NCI-H82 (cell line): ENCODE data around the gene LDLRAP1.

ENCODE experiments used
- DNase-seq: peaks from one replicate; lab custom pipeline; 2025; lab: John Stamatoyannopoulos, UW

LDLRAP1 gene

DNA sequence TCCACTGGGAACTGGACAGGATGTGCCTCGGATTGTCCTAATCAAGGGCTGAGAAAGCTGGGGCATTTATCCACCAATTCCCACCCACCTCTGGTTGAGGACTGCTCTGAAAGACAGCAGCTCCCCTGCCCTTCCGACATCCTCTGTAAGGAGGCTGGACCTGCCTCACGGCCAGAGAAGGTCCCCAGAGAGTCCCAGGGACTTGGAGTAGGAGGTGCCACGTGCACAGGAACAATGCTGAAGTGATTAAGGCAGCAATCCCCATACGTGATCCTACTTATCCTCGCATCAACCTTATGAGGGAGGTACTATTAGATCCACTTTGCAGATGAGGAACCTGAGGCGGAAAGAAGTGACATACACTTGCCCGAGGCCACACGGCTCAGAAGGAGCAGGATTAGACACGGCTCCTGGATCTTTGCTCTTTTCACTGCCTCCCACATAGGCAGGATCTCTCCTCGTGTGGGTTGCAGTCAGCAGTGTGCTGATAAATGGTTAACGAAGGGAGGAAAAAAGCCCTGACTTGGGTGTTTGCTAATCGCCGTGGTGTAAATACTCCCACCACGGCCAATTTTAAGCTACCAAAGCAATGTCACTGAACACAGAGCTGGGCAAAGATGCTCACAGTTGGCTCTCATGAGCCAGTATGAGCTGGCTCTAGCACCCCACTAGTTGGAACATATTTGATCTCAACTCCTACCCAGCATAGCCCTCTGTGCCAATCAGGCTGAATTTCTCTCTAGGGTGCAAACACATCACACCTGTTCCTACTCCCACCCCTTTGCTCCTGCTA, 18.6 kb upstream of the LDLRAP1 start:
- DNase-seq = peak; percentile 81

DNA sequence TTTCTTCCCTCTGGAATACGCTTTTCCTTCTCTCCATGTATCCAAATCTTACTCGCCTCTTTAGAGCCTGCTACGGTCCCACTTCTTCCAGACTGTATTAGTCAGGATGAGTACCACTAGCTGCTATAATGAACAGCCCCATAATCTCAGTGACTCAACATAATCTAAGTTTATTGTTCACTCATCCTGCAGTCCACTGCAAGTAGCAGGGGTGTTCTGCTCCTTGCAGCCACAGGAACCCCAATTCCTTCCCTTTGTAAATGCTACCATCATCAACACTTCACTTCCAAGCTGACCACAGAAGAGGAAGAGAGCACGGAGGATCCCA, 18.1 kb upstream of the LDLRAP1 start:
- no peak for DNase-seq

- DNase-seq = no peak
Observed at GRCh38 chr1:25526753-25527152, 16.7 kb upstream of the LDLRAP1 start.

GRCh38 chr1:25527226-25527846, 16.1 kb upstream of the LDLRAP1 start:
- DNase-seq = no peak

GRCh38 chr1:25527946-25528595, 15.3 kb upstream of the LDLRAP1 start:
- DNase-seq = no peak

DNA sequence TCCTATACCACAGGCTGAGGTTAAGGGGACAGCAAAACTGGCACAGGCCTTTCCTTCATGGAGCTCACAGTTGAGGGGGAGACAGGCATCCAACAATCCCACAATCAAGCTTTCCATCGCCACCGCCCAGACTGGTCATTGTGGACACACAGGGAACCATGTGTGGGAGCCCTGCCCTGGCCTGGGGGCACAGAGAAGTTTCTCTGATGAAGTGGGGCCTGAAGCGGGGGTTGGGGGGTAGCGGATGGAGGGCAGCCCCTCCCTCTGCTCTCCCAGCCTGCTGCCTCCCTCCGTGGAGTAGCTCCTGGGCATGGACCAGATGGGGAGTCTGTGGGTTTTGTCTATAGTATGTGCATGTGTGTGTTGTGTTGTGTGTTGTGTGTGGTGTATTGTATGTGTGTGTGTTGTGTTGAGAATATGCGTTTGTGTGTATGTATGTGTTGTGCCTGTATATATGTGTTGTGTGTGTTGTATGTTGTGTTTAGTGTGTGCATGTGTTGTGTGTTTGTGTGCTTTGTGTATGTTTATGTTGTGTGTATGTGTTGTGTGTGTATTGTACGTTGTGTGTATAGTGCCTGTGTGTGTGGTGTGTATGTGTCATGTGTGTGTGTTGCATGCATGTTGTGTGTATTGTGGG, 14.4 kb upstream of the LDLRAP1 start:
- no peak for DNase-seq

DNA sequence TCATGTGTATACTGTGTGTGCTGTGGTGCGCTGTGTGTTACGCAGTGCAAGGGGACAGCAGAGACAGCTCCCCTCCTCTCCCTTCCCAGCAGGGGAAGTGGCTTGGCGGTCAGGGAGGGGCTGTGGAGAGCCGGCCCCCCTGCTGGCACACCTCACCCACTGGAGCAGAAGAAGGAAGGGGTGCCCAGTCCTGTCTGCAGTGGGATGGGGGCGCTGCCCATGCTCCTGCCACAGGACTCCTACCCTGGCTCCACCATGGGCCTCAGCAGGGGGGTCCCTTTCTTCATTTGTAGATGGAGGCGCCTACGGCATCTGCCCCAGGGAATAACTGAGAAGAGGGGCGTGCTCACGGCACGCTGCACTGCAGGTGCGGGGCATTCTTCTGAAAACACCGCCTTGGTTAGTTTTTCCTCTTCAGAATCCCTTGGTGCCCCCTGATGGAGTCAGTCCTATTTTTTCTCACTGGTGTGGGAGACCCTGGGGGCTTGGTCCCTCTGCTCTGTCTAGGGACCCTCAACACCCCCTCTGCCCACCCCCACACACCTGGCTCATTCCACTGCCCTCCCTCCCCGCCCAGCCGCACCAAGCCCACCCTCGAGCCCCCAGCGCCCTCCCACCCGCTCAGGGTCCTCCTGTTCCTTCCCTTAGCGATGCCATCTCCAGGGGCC, 13.8 kb upstream of the LDLRAP1 start:
- no peak for DNase-seq

DNA sequence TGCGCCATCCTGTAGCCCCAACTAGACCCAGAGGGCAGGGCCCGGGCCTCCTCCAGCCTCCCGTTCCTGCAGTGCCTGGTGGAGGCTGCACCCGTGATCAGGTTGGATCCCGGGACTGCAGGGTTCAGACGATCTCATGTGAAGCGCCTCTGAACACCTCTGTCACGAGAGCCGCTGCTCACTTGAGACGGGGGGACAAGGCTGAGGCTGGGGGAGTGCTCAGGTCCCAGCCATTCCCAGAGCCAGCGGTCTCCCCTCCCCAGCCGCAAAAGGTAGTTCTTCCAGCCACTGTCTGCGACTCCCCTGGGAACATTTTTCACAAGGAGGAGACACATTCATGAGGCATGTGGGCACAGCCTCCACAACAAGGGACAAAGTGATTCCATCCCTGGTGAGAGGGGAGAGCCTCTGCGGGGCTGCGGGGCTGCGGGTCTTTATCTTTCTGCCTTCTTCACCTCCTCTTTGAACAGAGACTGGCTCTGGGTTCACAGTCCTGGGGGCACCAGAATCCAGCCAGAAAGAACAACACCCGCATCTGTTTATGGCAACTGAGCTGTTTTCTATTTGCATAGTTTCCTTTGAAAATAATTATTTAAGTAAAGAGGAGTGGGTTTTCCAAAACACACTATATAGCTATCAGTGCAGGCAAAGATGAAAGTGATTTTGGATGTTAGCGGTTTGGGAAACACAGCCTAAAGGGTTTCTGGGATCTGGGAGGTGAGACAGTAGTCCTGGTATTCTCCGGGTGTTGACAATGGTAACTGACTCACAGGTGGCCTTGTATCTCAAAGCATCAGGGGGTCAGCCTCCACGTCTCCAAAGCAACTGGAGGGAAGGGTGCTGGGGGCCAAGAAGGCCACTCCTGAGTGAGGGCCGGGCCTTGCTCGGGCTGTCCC, 13.0 kb upstream of the LDLRAP1 start:
- no peak for DNase-seq

GRCh38 chr1:25531082-25531461, 12.3 kb upstream of the LDLRAP1 start:
- no peak for DNase-seq

GRCh38 chr1:25532970-25533369, 10.4 kb upstream of the LDLRAP1 start:
- DNase-seq = no peak

- no peak for DNase-seq
Observed at GRCh38 chr1:25533775-25534409, 9.5 kb upstream of the LDLRAP1 start.

DNA sequence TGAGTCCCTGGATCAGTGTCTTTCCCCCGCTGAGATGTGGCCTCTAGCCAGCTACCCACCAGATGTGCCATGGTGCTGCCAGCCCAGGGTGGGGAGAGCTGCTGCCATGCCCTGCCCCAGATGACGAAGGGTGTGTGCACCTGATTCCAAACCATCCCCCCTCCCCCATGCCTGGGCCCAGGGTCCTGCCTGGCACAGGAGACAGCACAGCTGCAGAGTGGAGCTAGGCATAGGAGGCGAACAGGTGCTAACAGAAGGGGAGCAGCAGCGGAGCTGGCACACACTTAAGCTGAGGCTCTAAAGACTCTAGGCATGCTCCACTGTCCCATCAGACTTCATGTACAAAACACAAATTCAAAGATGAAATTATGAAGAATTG, 9.0 kb upstream of the LDLRAP1 start:
- no peak for DNase-seq

GRCh38 chr1:25536124-25536523, 7.3 kb upstream of the LDLRAP1 start:
- no peak for DNase-seq

DNA sequence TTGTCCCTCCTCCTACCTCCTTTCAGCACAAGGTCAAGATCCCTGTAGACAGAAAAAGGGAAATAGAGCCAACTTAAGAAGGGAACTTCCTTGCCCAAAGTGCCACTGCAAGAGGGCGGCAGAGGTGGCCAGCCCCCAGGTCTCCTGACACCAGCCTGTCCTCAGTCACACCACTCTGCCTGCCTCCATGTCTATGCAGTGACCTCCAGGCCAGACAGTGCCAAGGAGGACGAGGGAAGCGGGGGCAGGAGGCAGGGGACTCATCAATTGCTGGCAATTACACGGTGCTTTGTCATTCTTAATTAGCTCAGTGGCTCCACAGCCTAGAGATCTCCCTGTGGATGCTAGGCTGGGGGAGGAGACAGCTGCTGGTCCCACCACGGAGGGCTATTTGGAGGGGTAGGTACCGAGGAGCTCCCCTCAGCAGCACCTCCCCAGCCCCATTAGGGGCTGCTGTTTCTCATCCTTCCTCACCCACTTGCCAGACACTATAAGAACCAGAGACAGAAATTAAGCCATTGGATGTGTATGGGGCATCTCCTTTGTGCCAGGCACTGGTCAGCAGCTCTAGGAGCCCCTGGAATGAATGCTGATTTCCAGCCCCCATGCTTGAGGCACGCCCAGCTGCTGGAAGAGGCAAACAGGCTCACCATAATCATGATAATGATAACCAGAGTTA, 6.1 kb upstream of the LDLRAP1 start:
- peak; percentile 71 for DNase-seq

DNA sequence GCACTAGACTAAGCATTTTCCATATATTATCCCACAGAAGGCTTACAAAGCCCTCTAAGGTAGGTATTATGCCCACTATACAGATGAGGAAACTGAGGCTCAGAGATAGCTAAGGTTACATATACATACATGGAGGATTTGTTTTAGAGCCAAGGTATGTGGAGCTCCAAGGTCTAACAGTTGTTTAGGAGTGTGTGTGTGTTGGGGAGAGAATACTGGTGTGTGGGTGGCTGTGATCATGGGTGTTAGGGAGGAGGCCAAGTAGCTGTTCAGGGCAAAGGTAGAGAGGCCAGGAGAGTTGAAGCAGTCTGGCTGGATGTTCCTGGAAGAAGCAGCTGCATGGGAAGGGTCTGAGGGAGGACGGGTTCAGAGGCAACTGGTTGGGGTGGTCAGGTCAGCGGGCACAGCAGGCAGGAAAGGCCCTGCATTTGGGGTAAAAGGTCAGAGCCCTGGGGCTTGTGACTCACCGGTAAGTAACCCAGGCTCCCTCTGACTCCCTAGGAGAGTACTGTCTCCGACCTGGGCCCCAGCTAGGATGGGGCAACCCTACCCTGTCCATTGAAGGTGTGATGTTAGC, 5.1 kb upstream of the LDLRAP1 start:
- no peak for DNase-seq

GRCh38 chr1:25540750-25541342, 2.6 kb upstream of the LDLRAP1 start:
- DNase-seq = no peak

DNA sequence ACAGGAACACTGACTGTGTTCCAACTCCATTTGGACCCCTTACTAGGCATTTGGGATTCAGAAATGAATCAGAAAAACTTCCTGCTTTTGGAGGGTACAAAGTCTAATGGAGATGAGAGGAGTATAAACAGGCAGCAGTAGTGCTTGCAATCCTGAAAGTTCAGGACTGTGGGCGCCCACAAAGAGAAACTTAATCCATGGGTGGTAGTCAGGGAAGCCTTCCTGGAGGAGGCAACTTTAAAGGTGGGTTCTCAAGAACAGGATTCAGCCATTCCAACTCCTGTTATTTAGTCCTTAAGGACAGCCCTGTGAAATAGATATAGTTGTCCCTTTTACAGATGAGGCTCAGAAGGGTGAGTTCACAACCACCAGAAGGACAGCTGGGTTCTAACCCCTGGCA, 2.0 kb upstream of the LDLRAP1 start:
- DNase-seq = no peak

GRCh38 chr1:25541889-25542658, 1.3 kb upstream of the LDLRAP1 start:
- no peak for DNase-seq

DNA sequence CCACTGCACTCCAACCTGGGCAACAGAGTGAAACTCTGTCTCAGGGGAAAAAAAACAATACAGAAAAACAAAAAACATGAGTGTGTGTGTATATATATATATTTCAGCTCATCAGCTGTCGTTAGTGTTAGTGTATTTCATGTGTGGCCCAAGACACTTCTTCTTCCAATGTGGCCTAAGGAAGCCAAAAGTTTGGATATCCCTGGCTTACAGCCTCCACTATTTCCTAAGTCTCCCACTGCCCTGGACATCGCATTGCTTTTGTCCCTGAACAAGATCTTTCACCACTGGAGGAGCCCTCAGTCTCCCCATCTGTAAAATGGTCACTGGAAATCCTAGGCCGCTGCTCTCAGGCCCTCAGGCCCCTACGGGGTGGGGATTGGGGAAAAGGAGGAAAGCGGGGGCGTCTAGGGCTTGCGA, 391 bp upstream of the LDLRAP1 start:
- DNase-seq = no peak
